KMS-11 (cell line): ENCODE results near the gene SLC25A38.
"Not testable (repeated sequence)": the region's sequence is repeated elsewhere in the genome, so short reads cannot be mapped to it uniquely, and the experiment has no call there.

ENCODE experiments used
- H2AFZ ChIP-seq: fragments of 200-600 bp; sonication (generic); 2 replicates; pipeline ENCODE4 v1.6.1; 2016; ENCODE audit warnings: antibody characterized with exemption, mixed run types, low read depth
- H3K27ac ChIP-seq: fragments of 200-600 bp; sonication (generic); 2 replicates; pipeline ENCODE4 v1.6.1; 2016; ENCODE audit warnings: mild to moderate bottlenecking, mixed run types
- H3K27me3 ChIP-seq: fragments of 200-600 bp; sonication (generic); 2 replicates; pipeline ENCODE4 v1.6.1; 2017; ENCODE audit warnings: mild to moderate bottlenecking, low read depth, mixed run types, moderate library complexity; ENCODE audit not compliant: insufficient read depth
- H3K36me3 ChIP-seq: fragments of 200-600 bp; sonication (generic); 2 replicates; pipeline ENCODE4 v1.6.1; 2017; ENCODE audit warnings: mild to moderate bottlenecking, mixed run types; ENCODE audit not compliant: insufficient read depth
- H3K4me1 ChIP-seq: fragments of 200-600 bp; sonication (generic); 2 replicates; pipeline ENCODE4 v1.6.1; 2016; ENCODE audit warnings: mild to moderate bottlenecking, low read depth, mixed run types; ENCODE audit not compliant: poor library complexity, severe bottlenecking
- H3K4me2 ChIP-seq: fragments of 200-600 bp; sonication (generic); 2 replicates; pipeline ENCODE4 v1.7.0; 2016; ENCODE audit warnings: mild to moderate bottlenecking, mixed run types
- H3K4me3 ChIP-seq: fragments of 200-600 bp; sonication (generic); IDR thresholded peaks from 2 replicates; pipeline ENCODE4 v1.6.1; 2017; ENCODE audit warnings: low read depth, low read length, mixed read lengths; ENCODE audit not compliant: insufficient read depth
- H3K79me2 ChIP-seq: fragments of 200-600 bp; sonication (generic); 2 replicates; pipeline ENCODE4 v1.6.1; 2016; ENCODE audit warnings: low read depth, mixed run types; ENCODE audit not compliant: insufficient read depth
- H3K9ac ChIP-seq: fragments of 200-600 bp; sonication (generic); 2 replicates; pipeline ENCODE4 v1.6.1; 2016; ENCODE audit warnings: mild to moderate bottlenecking, mixed run types
- H4K20me1 ChIP-seq: fragments of 200-600 bp; sonication (generic); 2 replicates; pipeline ENCODE4 v1.6.1; 2016; ENCODE audit warnings: mild to moderate bottlenecking, mixed run types; ENCODE audit not compliant: insufficient read depth
- TF ChIP-seq, protein P1 (sequence below): fragments of 200-600 bp; sonication (generic); conservative IDR thresholded peaks from 2 replicates; pipeline ENCODE4 v1.6.1; 2017; ENCODE audit warnings: low read depth, mild to moderate bottlenecking, antibody characterized with exemption, low read length, moderate library complexity, mixed read lengths

SLC25A38 gene

DNA sequence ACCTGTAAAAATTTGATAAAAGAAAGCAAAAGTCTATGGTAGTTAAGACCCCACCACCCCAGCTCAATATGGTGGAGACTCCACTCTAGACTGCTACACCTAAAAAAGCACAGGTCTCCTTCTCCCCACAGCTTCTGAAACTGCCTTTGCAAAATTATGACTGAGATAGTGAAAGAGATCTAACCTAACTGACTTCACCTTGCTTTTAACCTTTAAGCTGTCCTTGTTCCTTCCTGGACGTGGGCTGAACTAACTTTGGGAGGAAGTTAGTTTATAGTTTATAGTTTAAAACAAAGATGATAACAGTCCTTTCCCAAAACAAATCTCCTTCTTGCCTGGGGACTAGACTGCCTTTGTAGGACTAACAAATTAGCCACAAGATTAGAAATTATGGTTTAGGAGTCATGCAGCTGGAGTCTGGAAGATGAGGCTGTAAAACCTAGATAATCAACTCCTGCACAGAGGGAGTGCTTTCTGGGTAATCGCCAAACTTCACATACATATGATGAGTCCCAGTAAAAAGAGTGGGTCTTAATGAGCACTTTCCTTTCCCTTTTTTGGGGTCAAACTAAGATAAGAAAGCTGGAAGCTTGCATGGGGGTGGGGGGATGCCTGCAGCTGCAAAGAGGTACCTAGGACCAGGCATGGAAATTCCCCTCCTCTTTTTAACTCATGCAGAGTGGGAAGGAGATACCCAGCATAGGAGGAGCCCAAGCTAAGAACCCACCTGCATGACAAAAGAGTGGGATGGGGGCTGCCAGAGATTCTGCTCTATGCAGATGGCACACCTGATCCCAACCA, 36.2 kb upstream of the SLC25A38 start:
- H3K4me3 ChIP-seq: no peak overlapping the region

GRCh38 chr3:39347586-39347876, 35.6 kb upstream of the SLC25A38 start:
- Histone ChIP-seq H3K9ac (no peak overlapping the region), H3K27me3 (no peaks in the 10 kb centered on the region), H3K4me3 (no peak overlapping the region), H3K36me3 (no peaks in the 10 kb centered on the region), H3K27ac (no peak overlapping the region), H3K4me2 (no peak overlapping the region), H3K4me1 (no peaks in the 10 kb centered on the region), H3K79me2 (no peaks in the 10 kb centered on the region), H4K20me1 (no peaks in the 10 kb centered on the region), H2AFZ (no peak overlapping the region)
- TF ChIP-seq, protein P1, sequence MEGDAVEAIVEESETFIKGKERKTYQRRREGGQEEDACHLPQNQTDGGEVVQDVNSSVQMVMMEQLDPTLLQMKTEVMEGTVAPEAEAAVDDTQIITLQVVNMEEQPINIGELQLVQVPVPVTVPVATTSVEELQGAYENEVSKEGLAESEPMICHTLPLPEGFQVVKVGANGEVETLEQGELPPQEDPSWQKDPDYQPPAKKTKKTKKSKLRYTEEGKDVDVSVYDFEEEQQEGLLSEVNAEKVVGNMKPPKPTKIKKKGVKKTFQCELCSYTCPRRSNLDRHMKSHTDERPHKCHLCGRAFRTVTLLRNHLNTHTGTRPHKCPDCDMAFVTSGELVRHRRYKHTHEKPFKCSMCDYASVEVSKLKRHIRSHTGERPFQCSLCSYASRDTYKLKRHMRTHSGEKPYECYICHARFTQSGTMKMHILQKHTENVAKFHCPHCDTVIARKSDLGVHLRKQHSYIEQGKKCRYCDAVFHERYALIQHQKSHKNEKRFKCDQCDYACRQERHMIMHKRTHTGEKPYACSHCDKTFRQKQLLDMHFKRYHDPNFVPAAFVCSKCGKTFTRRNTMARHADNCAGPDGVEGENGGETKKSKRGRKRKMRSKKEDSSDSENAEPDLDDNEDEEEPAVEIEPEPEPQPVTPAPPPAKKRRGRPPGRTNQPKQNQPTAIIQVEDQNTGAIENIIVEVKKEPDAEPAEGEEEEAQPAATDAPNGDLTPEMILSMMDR: no peak

More for the DNA sequence above, 36.2 kb upstream of the SLC25A38 start:
- Histone ChIP-seq H4K20me1 (no peaks in the 10 kb centered on the region), H3K79me2 (no peaks in the 10 kb centered on the region), H3K9ac (no peak overlapping the region), H2AFZ (no peak overlapping the region), H3K27me3 (no peaks in the 10 kb centered on the region), H3K36me3 (no peaks in the 10 kb centered on the region), H3K4me1 (no peaks in the 10 kb centered on the region), H3K4me2 (no peak overlapping the region), H3K27ac (no peak overlapping the region)
- TF ChIP-seq, protein P1: no peak

GRCh38 chr3:39349080-39349479, 34.1 kb upstream of the SLC25A38 start:
- no peaks in the 10 kb centered on the region for H4K20me1 ChIP-seq
- no peak overlapping the region for H3K4me3 ChIP-seq
- H2AFZ ChIP-seq: no peak overlapping the region
- H3K4me1 ChIP-seq: no peaks in the 10 kb centered on the region
- TF ChIP-seq, protein P1: no peak
- no peak overlapping the region for H3K4me2 ChIP-seq
- H3K36me3 ChIP-seq: no peaks in the 10 kb centered on the region
- H3K27ac ChIP-seq: no peak overlapping the region
- H3K9ac ChIP-seq: no peak overlapping the region
- H3K27me3 ChIP-seq: no peaks in the 10 kb centered on the region
- H3K79me2 ChIP-seq: no peaks in the 10 kb centered on the region

DNA sequence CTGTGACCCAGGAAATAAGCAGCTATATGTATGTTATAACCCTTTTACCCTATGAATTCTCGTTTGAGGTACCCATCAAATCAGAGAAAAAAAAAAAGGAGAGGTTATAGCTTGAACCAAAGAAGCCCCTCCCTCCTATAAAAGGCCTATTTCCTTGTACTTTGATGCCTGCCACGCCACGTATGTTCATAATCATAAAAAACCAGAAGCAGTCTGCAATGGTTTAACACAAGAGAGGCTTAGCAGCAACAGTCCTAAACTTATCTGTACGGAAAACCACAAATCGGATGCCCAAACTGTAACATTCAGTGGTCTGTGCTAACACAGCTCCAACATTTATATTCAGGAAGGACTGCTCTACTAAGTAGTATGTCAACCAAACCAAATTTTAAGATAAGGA, 32.5 kb upstream of the SLC25A38 start:
- no peaks in the 10 kb centered on the region for H4K20me1 ChIP-seq
- no peak overlapping the region for H3K9ac ChIP-seq
- no peak overlapping the region for H2AFZ ChIP-seq
- H3K27ac ChIP-seq: no peak overlapping the region
- no peak overlapping the region for H3K4me2 ChIP-seq
- H3K4me3 ChIP-seq: no peak overlapping the region
- H3K79me2 ChIP-seq: no peaks in the 10 kb centered on the region
- H3K27me3 ChIP-seq: no peaks in the 10 kb centered on the region
- TF ChIP-seq, protein P1: no peak
- no peaks in the 10 kb centered on the region for H3K4me1 ChIP-seq
- no peaks in the 10 kb centered on the region for H3K36me3 ChIP-seq

DNA sequence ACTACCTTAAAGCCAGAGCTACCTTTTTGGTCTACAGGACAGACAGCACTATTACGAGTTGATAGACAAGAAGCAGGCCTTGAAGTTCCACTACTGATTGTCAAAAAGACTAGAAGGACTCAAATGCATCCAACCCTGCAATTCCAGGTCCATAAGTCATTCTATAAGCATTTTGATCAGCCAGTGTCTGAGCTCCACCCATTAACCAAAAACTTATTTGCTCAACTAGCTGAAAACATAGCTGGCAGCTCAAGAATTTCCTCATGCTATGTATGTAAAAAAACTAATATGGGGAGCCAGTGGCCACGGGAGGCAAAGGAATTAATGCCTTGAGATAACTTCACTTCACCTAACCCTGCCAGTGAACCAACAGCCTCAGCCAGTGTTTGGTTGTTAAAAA, 32.0 kb upstream of the SLC25A38 start:
- H3K27ac ChIP-seq, H3K4me2 ChIP-seq, H3K9ac ChIP-seq, H3K36me3 ChIP-seq, H4K20me1 ChIP-seq, H3K79me2 ChIP-seq, H2AFZ ChIP-seq, H3K4me3 ChIP-seq, H3K4me1 ChIP-seq, H3K27me3 ChIP-seq: not testable (repeated sequence)

GRCh38 chr3:39353168-39353927, 29.8 kb upstream of the SLC25A38 start:
- not testable (repeated sequence) for H3K36me3 ChIP-seq, H4K20me1 ChIP-seq, H3K4me3 ChIP-seq, H3K27ac ChIP-seq, H2AFZ ChIP-seq, H3K27me3 ChIP-seq, H3K4me1 ChIP-seq, H3K4me2 ChIP-seq, H3K9ac ChIP-seq, H3K79me2 ChIP-seq
